ENCODE results near the gene FGFBP2.

FGFBP2 gene

GRCh38 chr4:15929540-15929939 lies 33.4 kb downstream of the FGFBP2 start:
- no peaks in the 10 kb centered on the region for H3K9me3 ChIP-seq (ENCODE audit: control insufficient read depth, insufficient read depth, low read length)
- H4K20me1 ChIP-seq (ENCODE audit: control insufficient read depth, insufficient read depth, low read depth, low read length) = no peaks in the 10 kb centered on the region
- H3F3A ChIP-seq (ENCODE audit: control insufficient read depth, insufficient read depth) = no peaks in the 10 kb centered on the region
- H3K4me1 ChIP-seq (ENCODE audit: control insufficient read depth, low read length) = peaks cover 15% of the 10 kb centered on the region
- peaks cover 18% of the 10 kb centered on the region for H3K27me3 ChIP-seq (ENCODE audit: control insufficient read depth, low read length)
- no peaks in the 10 kb centered on the region for H3K36me3 ChIP-seq (ENCODE audit: control insufficient read depth, low read length)
- no peak overlapping the region for H3K27ac ChIP-seq (ENCODE audit: low read depth, low read length)
- TF ChIP-seq EZH2phosphoT487 (IDR thresholded peaks at IDR 0.05; ENCODE audit: borderline replicate concordance, low read length) = no peak
- H3K4me3 ChIP-seq (ENCODE audit: low read length) = no peak overlapping the region
- H3K79me2 ChIP-seq (ENCODE audit: control insufficient read depth, low read length) = no peaks in the 10 kb centered on the region
- no peaks in the 10 kb centered on the region for H3K9me2 ChIP-seq (replicated peaks; ENCODE audit: control insufficient read depth, low read length)
- no peak overlapping the region for H3K4me2 ChIP-seq (ENCODE audit: low read length)

- Histone ChIP-seq H3K36me3 (ENCODE audit: control insufficient read depth, low read length) (no peaks in the 10 kb centered on the region), H3F3A (ENCODE audit: control insufficient read depth, insufficient read depth) (no peaks in the 10 kb centered on the region), H3K9me3 (ENCODE audit: control insufficient read depth, insufficient read depth, low read length) (no peaks in the 10 kb centered on the region), H3K4me2 (ENCODE audit: low read length) (no peak overlapping the region), H3K27me3 (ENCODE audit: control insufficient read depth, low read length) (peaks cover 18% of the 10 kb centered on the region), H3K27ac (ENCODE audit: low read depth, low read length) (no peak overlapping the region), H3K4me3 (ENCODE audit: low read length) (no peak overlapping the region), H3K4me1 (ENCODE audit: control insufficient read depth, low read length) (peaks cover 15% of the 10 kb centered on the region), H4K20me1 (ENCODE audit: control insufficient read depth, insufficient read depth, low read depth, low read length) (no peaks in the 10 kb centered on the region), H3K79me2 (ENCODE audit: control insufficient read depth, low read length) (no peaks in the 10 kb centered on the region), H3K9me2 (replicated peaks; ENCODE audit: control insufficient read depth, low read length) (no peaks in the 10 kb centered on the region)
- TF ChIP-seq CTCF (IDR thresholded peaks at IDR 0.05; ENCODE audit: low read depth, low read length, poor library complexity, severe bottlenecking) (no peak), EZH2phosphoT487 (IDR thresholded peaks at IDR 0.05; ENCODE audit: borderline replicate concordance, low read length) (no peak)
Measured at GRCh38 chr4:15928883-15929282, 34.1 kb downstream of the FGFBP2 start.

GRCh38 chr4:15926486-15926885 lies 36.5 kb downstream of the FGFBP2 start:
- no peaks in the 10 kb centered on the region for H4K20me1 ChIP-seq (ENCODE audit: control insufficient read depth, insufficient read depth, low read depth, low read length)
- H3K27ac ChIP-seq (ENCODE audit: low read depth, low read length) = no peak overlapping the region
- TF ChIP-seq CTCF (IDR thresholded peaks at IDR 0.05; ENCODE audit: low read depth, low read length, poor library complexity, severe bottlenecking) (no peak), EZH2phosphoT487 (IDR thresholded peaks at IDR 0.05; ENCODE audit: borderline replicate concordance, low read length) (no peak)

GRCh38 chr4:15925830-15926229 lies 37.1 kb downstream of the FGFBP2 start:
- H3K4me1 ChIP-seq (ENCODE audit: control insufficient read depth, low read length) = peaks cover 5% of the 10 kb centered on the region
- H3K9me2 ChIP-seq (replicated peaks; ENCODE audit: control insufficient read depth, low read length) = no peaks in the 10 kb centered on the region
- peaks cover 13% of the 10 kb centered on the region for H3K27me3 ChIP-seq (ENCODE audit: control insufficient read depth, low read length)
- no peak for TF ChIP-seq EZH2phosphoT487 (IDR thresholded peaks at IDR 0.05; ENCODE audit: borderline replicate concordance, low read length)
- TF ChIP-seq CTCF (IDR thresholded peaks at IDR 0.05; ENCODE audit: low read depth, low read length, poor library complexity, severe bottlenecking) = no peak
- no peaks in the 10 kb centered on the region for H4K20me1 ChIP-seq (ENCODE audit: control insufficient read depth, insufficient read depth, low read depth, low read length)
- no peaks in the 10 kb centered on the region for H3K9me3 ChIP-seq (ENCODE audit: control insufficient read depth, insufficient read depth, low read length)
- no peak overlapping the region for H3K4me2 ChIP-seq (ENCODE audit: low read length)
- H3K36me3 ChIP-seq (ENCODE audit: control insufficient read depth, low read length) = no peaks in the 10 kb centered on the region
- no peak overlapping the region for H3K27ac ChIP-seq (ENCODE audit: low read depth, low read length)
- no peaks in the 10 kb centered on the region for H3F3A ChIP-seq (ENCODE audit: control insufficient read depth, insufficient read depth)
- H3K79me2 ChIP-seq (ENCODE audit: control insufficient read depth, low read length) = no peaks in the 10 kb centered on the region
- H3K4me3 ChIP-seq (ENCODE audit: low read length) = no peak overlapping the region

More at GRCh38 chr4:15926486-15926885, 36.5 kb downstream of the FGFBP2 start:
- H3K4me2 ChIP-seq (ENCODE audit: low read length) = no peak overlapping the region
- no peaks in the 10 kb centered on the region for H3K9me3 ChIP-seq (ENCODE audit: control insufficient read depth, insufficient read depth, low read length)
- H3K79me2 ChIP-seq (ENCODE audit: control insufficient read depth, low read length) = no peaks in the 10 kb centered on the region
- no peaks in the 10 kb centered on the region for H3K9me2 ChIP-seq (replicated peaks; ENCODE audit: control insufficient read depth, low read length)
- no peaks in the 10 kb centered on the region for H3F3A ChIP-seq (ENCODE audit: control insufficient read depth, insufficient read depth)
- H3K4me3 ChIP-seq (ENCODE audit: low read length) = no peak overlapping the region
- H3K36me3 ChIP-seq (ENCODE audit: control insufficient read depth, low read length) = no peaks in the 10 kb centered on the region
- peaks cover 5% of the 10 kb centered on the region for H3K4me1 ChIP-seq (ENCODE audit: control insufficient read depth, low read length)
- H3K27me3 ChIP-seq (ENCODE audit: control insufficient read depth, low read length) = peaks cover 18% of the 10 kb centered on the region

Measured in DOHH2 (cell line).